Loucy (cell line): ENCODE measurements around the gene HPGDS.

ENCODE experiments used
- H2AFZ ChIP-seq: fragments of 200-600 bp; sonication (generic); 2 replicates; pipeline ENCODE4 v1.6.0; 2016; ENCODE audit warnings: antibody characterized with exemption, mild to moderate bottlenecking, low read length, moderate library complexity
- H3F3A ChIP-seq: fragments of 200-600 bp; 2 replicates; pipeline ENCODE4 v1.6.0; 2016; ENCODE audit warnings: antibody characterized with exemption, low read depth, mild to moderate bottlenecking
- H3K27me3 ChIP-seq: fragments of 200-600 bp; sonication (generic); 2 replicates; pipeline ENCODE4 v1.6.1; 2014; ENCODE audit warnings: low read length, mild to moderate bottlenecking; ENCODE audit not compliant: insufficient read depth, poor library complexity, severe bottlenecking
- H3K36me3 ChIP-seq: fragments of 200-600 bp; sonication (generic); 2 replicates; pipeline ENCODE4 v1.6.1; 2016; ENCODE audit warnings: low read length; ENCODE audit not compliant: insufficient read depth
- H3K4me1 ChIP-seq: fragments of 200-600 bp; sonication (generic); 2 replicates; pipeline ENCODE4 v1.5.1; 2014; ENCODE audit warnings: low read length, mild to moderate bottlenecking; ENCODE audit not compliant: insufficient read depth, poor library complexity, severe bottlenecking
- H3K4me2 ChIP-seq: fragments of 200-600 bp; sonication (generic); 2 replicates; pipeline ENCODE4 v1.6.0; 2014; ENCODE audit warnings: antibody characterized with exemption, low read length, low read depth, mild to moderate bottlenecking; ENCODE audit not compliant: poor library complexity, severe bottlenecking
- H3K4me3 ChIP-seq: fragments of 200-600 bp; sonication (generic); 2 replicates; pipeline ENCODE4 v1.5.1; 2014; ENCODE audit warnings: low read length, mild to moderate bottlenecking, mixed read lengths; ENCODE audit not compliant: poor library complexity, severe bottlenecking
- H3K79me2 ChIP-seq: fragments of 200-600 bp; sonication (generic); 2 replicates; pipeline ENCODE4 v1.6.1; 2014; ENCODE audit warnings: low read length; ENCODE audit not compliant: insufficient read depth
- H3K9ac ChIP-seq: fragments of 200-600 bp; sonication (generic); 2 replicates; pipeline ENCODE4 v1.6.0; 2014; ENCODE audit warnings: mild to moderate bottlenecking, low read depth, low read length, moderate library complexity; ENCODE audit not compliant: poor library complexity, severe bottlenecking
- H3K9me2 ChIP-seq: fragments of 200-600 bp; sonication (generic); replicated peaks from 2 replicates; pipeline ENCODE4 v1.6.1; 2016; ENCODE audit warnings: low read depth, low read length, mixed read lengths
- H3K9me3 ChIP-seq: fragments of 200-600 bp; sonication (generic); 2 replicates; pipeline ENCODE4 v1.6.1; 2014; ENCODE audit warnings: mild to moderate bottlenecking, antibody characterized with exemption, low read length, low read depth; ENCODE audit not compliant: insufficient read depth
- H4K20me1 ChIP-seq: fragments of 200-600 bp; sonication (generic); 2 replicates; pipeline ENCODE4 v1.6.0; 2014; ENCODE audit warnings: antibody characterized with exemption, low read length, mild to moderate bottlenecking; ENCODE audit not compliant: insufficient read depth, poor library complexity, severe bottlenecking
- EZH2phosphoT487 ChIP-seq: fragments of 200-600 bp; IDR thresholded peaks from 2 replicates; pipeline ENCODE4 v1.6.1; 2018; ENCODE audit warnings: antibody characterized with exemption, mild to moderate bottlenecking, moderate library complexity, borderline replicate concordance
- TF ChIP-seq, protein P1 (sequence below): fragments of 200-600 bp; sonication (generic); conservative IDR thresholded peaks from 2 replicates; pipeline ENCODE4 v1.5.1; 2014; ENCODE audit warnings: mild to moderate bottlenecking, antibody characterized with exemption, low read length

The HPGDS gene

DNA sequence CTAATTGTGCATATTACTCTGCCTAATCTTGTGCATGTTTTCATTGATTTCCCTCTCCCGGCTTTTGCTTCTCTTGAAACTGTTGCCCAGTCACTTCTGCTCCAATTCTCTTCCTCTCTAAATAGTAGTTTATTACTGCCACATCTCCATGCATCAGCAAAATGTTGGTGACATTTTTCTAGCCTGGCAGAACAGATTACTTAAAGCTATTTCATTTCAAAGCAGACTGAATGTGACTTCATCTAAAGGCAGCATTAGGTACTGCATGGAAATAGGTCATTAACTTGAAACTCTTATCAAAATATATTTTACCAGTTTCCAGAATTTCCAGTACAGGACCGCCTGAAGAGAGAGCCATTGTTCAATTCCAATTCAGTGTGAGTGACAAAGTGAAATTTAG lies 52.4 kb downstream of the HPGDS start:
- no peaks in the 10 kb centered on the region for H4K20me1 ChIP-seq
- peaks cover 43% of the 10 kb centered on the region for H3K36me3 ChIP-seq
- no peaks in the 10 kb centered on the region for H3K79me2 ChIP-seq
- no peaks in the 10 kb centered on the region for H3F3A ChIP-seq
- H3K27me3 ChIP-seq, result no peaks in the 10 kb centered on the region
- peaks cover 5% of the 10 kb centered on the region for H3K4me1 ChIP-seq
- no peak overlapping the region for H2AFZ ChIP-seq
- H3K9me2 ChIP-seq, result no peaks in the 10 kb centered on the region
- H3K9ac ChIP-seq, result no peak overlapping the region
- TF ChIP-seq, protein P1, sequence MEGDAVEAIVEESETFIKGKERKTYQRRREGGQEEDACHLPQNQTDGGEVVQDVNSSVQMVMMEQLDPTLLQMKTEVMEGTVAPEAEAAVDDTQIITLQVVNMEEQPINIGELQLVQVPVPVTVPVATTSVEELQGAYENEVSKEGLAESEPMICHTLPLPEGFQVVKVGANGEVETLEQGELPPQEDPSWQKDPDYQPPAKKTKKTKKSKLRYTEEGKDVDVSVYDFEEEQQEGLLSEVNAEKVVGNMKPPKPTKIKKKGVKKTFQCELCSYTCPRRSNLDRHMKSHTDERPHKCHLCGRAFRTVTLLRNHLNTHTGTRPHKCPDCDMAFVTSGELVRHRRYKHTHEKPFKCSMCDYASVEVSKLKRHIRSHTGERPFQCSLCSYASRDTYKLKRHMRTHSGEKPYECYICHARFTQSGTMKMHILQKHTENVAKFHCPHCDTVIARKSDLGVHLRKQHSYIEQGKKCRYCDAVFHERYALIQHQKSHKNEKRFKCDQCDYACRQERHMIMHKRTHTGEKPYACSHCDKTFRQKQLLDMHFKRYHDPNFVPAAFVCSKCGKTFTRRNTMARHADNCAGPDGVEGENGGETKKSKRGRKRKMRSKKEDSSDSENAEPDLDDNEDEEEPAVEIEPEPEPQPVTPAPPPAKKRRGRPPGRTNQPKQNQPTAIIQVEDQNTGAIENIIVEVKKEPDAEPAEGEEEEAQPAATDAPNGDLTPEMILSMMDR, result peak; percentile 37
- TF ChIP-seq EZH2phosphoT487, result no peak
- no peak overlapping the region for H3K4me2 ChIP-seq
- H3K4me3 ChIP-seq, result no peak overlapping the region
- H3K9me3 ChIP-seq, result no peaks in the 10 kb centered on the region

DNA sequence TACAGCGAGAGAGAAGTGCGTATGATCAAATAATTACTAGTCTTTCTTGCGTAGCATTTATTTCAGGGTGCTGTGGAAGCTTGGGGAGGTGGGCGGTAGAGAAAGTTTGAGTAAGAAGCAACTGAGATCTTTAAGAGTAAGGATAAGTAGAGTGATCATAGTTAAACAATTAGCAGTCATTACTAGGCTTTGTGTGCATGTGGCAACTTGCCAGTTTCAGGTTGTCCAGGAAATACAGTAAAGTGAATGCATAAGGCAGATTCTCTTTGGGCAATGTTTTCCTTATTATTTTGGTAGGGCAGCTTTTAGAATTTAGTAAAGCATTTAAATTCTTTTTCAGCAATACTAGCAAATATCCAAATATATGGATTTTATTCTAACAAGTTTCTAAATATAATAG lies 57.0 kb downstream of the HPGDS start:
- Histone ChIP-seq H3K27me3 (no peaks in the 10 kb centered on the region), H3K9ac (no peak overlapping the region), H3K79me2 (no peaks in the 10 kb centered on the region), H3K36me3 (peaks cover 65% of the 10 kb centered on the region), H3K4me1 (peaks cover 5% of the 10 kb centered on the region), H3K4me2 (no peak overlapping the region), H3K4me3 (no peak overlapping the region), H2AFZ (no peak overlapping the region), H3K9me2 (no peaks in the 10 kb centered on the region), H4K20me1 (no peaks in the 10 kb centered on the region), H3F3A (no peaks in the 10 kb centered on the region), H3K9me3 (no peaks in the 10 kb centered on the region)
- TF ChIP-seq, protein P1, result no peak

DNA sequence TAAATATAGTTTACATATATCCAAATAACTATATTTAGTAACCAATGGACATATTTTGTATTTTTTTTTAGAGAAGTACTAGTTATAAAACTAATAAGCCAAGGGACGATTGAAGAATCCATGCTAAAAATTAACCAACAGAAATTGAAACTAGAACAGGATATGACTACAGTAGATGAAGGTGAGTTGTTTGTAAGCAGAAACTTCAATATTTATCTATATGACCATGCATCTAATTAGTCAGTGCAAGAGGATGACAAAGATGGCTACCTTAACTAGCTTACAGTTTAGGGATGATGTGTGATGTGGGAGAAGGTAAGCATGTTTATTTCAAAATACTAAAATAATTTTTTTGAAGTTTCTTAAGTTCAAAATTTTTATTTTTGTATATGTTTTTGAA lies 57.7 kb downstream of the HPGDS start:
- Histone ChIP-seq H3K4me3 (no peak overlapping the region), H3K4me2 (no peak overlapping the region), H2AFZ (no peak overlapping the region), H3F3A (no peaks in the 10 kb centered on the region), H3K79me2 (no peaks in the 10 kb centered on the region), H4K20me1 (no peaks in the 10 kb centered on the region), H3K9me3 (no peaks in the 10 kb centered on the region), H3K27me3 (no peaks in the 10 kb centered on the region), H3K36me3 (peaks cover 67% of the 10 kb centered on the region), H3K9me2 (no peaks in the 10 kb centered on the region), H3K9ac (no peak overlapping the region), H3K4me1 (peaks cover 5% of the 10 kb centered on the region)
- TF ChIP-seq, protein P1, result no peak
- no peak for TF ChIP-seq EZH2phosphoT487
